Measurements from ENCODE around the gene MARS2. TPM values are rescaled to one million over a fixed set of nuclear protein-coding genes. Genes with fewer than 3 reads are reported as not detected.

The MARS2 gene
- total RNA-seq, 4 donors from 2014 or later, result 3.3 to 9.6 (median 5.1) TPM

DNA sequence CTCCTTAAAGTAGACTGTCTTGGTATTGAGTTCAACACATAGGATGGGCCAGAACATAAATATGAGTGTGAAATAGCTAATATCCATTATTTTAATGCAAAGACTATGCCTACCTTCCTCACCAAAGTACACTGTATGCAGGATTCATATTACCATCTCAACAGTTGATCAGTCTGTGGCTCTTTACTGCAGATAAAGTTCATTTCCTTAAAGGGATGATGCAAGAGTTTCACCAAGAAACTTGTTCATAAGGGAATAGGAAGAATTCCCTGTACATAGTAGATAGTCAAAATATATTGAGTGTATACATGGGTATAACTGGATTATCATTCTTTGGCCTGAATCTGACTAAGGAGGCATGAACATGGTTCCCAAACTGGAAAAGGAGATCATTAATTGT, 35.0 kb downstream of the MARS2 start:
- DNase-seq (ENCODE audit: extremely low spot score), result no peak
- Histone ChIP-seq H3K36me3 (no peaks in the 10 kb centered on the region), H3K4me3 (no peak overlapping the region), H3K9me3 (no peaks in the 10 kb centered on the region), H3K27ac (replicated peaks in 1 of 4) (no peak overlapping the region), H3K27me3 (no peaks in the 10 kb centered on the region), H3K4me1 (no peaks in the 10 kb centered on the region)
- intact Hi-C loops (cut with DNase I), result no loop called here
- TF ChIP-seq POLR2AphosphoS5 (IDR thresholded peaks at IDR 0.05), result no peak
- TF ChIP-seq, protein P1, sequence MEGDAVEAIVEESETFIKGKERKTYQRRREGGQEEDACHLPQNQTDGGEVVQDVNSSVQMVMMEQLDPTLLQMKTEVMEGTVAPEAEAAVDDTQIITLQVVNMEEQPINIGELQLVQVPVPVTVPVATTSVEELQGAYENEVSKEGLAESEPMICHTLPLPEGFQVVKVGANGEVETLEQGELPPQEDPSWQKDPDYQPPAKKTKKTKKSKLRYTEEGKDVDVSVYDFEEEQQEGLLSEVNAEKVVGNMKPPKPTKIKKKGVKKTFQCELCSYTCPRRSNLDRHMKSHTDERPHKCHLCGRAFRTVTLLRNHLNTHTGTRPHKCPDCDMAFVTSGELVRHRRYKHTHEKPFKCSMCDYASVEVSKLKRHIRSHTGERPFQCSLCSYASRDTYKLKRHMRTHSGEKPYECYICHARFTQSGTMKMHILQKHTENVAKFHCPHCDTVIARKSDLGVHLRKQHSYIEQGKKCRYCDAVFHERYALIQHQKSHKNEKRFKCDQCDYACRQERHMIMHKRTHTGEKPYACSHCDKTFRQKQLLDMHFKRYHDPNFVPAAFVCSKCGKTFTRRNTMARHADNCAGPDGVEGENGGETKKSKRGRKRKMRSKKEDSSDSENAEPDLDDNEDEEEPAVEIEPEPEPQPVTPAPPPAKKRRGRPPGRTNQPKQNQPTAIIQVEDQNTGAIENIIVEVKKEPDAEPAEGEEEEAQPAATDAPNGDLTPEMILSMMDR (IDR thresholded peaks at IDR 0.05), result no peak
- no peak for TF ChIP-seq EP300 (IDR thresholded peaks at IDR 0.05)

Other genes starting within 250 kb of the MARS2 start
- gene HSPD1, start 205.5 kb upstream of the MARS2 start, total RNA-seq, result 100 to 1,000 TPM in 3 of 4 donors, 10 to 100 TPM in 1; 84.7 to 142 (median 115) TPM
- 10 to 100 TPM; 46.7 to 93.4 (median 65.2) TPM for gene HSPE1, start 205.0 kb upstream of the MARS2 start, total RNA-seq
- 10 to 100 TPM; 26.7 to 43.5 (median 39.3) TPM for gene MOB4, start 189.3 kb upstream of the MARS2 start, total RNA-seq
- gene RFTN2, start 29.8 kb upstream of the MARS2 start, total RNA-seq, result 1 to 10 TPM; 5.0 to 7.4 (median 6.1) TPM
- gene BOLL, start 80.0 kb downstream of the MARS2 start, total RNA-seq, result not detected
- gene PLCL1, start 99.2 kb downstream of the MARS2 start, total RNA-seq, result 10 to 100 TPM; 67.3 to 86.2 (median 79.2) TPM

Measured in esophagus muscularis mucosa (tissue), 4 donors.